Suppressor macrophage (primary cell): ENCODE results near the gene FZR1.
"Not testable (repeated sequence)": the region's sequence is repeated elsewhere in the genome, so short reads cannot be mapped to it uniquely, and the experiment has no call there.

Experiments used
- DNase-seq, 4 experiments: peaks; one replicate each; pipeline ENCODE4 v3.0.0-alpha.2; 2020 to 2022

FZR1 gene

DNA sequence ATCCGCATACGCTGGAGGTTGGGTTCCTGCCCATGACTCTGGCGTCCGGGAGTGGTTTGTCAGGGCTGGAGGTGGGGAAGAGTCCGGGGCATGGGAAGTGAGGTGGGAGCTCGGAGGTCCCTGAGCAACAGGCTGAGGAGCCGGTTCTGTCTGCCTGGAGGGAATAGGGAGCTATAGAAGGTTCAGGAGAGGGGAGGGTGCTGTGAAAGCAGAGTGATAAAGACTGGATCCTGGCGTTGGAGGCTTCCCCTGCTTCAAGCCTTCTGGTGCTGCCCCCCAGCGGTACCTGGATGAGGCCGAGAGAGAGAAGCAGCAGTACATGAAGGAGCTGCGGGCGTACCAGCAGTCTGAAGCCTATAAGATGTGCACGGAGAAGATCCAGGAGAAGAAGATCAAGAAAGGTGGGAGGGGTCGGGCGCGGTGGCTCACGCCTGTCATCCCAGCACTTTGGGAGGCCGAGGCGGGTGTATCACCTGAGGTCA is 69.2 kb downstream of the FZR1 start:
- DNase-seq = peak in 2 of 4 experiments; percentile 34 to 41

DNA sequence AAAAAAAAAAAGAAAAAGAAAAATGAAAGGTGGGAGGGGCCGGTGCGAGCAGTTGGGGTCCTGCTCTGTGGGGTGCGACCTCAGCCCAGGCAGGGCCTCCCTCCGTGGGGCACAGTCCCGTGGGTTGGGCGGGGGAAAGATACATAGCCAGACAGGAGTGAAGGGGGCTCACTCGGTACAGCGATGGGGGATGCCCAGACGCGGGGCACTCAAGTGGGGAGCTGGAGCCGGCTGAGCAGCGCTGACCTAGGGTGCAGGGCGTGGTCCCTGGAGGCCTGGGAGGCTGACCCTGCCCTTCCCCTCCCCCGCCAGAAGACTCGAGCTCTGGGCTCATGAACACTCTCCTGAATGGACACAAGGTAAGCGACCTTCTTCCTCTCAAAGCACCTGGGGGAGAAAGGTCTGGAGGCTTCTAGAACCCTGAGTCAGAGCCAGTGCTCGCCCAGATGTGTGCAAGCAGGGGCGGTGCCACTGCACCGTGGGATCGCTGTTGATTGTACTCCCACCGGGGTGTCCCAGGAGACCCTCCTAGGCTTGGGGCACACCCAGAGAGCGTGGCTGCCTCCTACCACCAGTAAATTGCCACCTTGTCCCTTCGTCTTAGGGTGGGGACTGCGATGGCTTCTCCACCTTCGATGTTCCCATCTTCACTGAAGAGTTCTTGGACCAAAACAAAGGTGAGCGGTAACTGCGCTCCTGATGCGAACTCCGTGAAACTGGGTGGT is 70.0 kb downstream of the FZR1 start:
- peak in 1 of 4 experiments; percentile 8 for DNase-seq

DNA sequence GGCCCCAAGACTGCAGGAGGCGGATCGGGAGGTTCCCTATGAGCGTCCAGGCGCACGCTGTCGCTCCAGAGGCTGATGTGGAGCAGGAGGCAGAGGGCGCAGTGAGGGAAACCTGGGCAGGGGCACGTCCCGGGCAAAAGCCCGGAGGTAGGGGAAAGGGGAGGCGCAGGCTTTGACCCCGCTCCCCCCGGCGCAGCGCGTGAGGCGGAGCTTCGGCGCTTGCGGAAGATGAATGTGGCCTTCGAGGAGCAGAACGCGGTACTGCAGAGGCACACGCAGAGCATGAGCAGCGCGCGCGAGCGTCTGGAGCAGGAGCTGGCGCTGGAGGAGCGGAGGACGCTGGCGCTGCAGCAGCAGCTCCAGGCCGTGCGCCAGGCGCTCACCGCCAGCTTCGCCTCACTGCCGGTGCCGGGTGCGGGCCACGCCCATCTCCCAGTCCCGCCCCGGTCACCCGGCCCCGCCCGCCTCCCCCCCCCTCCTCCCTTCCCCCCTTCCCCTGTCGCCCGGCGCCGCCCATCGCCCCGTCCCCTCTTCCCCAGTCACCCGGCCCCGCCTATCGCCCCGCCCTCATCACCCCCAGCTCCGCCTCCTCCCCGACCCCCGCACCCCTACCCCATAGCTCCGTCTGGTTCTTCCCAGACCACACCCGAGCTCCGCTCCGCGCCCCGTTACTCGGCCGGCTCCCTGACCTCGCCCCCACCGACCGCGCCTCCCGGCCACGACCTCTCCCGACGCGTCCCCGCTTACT is 70.8 kb downstream of the FZR1 start:
- peak; percentile 42 to 69 (median 60) for DNase-seq

DNA sequence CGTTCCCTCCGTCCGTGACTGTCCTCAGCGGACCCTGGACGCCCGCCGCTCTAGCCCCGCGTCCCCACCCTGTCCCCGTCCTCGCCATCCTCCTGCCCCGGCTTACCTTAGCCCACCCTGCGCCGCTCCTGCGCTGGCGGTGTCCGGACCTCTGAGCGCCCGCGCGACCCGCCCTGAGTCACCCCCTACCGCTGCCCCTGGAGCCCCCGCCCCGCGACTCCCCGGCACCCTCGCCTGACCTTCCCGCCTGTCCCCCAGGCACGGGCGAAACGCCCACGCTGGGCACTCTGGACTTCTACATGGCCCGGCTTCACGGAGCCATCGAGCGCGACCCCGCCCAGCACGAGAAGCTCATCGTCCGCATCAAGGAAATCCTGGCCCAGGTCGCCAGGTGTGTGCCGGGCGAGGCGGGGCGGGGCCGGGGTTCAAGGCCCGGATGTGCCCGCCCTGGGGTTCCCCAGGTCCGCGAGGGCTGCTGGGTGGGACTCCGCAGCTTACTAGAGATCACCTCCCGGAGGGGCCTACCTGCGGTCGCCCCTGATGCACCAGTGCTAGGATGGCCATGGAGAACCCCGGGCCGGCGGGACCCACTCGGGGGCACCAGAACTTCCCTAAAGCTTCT is 71.7 kb downstream of the FZR1 start:
- DNase-seq = no peak

DNA sequence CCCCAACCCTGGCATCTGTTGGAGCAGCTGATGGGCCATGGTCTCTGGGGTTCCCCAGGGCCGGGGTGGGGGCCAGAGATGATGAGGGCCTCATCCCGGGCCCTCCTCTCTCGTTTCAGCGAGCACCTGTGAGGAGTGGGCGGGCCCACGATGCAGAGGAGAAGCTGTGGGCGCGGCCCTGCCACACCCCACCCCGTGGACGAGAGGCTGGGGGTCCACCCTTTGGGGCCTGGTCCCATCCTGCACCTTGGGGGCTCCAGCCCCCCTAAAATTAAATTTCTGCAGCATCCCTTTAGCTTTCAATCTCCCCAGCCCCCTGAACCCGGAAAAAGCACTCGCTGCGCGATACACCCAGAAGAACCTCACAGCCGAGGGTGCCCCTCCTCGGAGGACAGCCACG is 72.3 kb downstream of the FZR1 start:
- no peak for DNase-seq

DNA sequence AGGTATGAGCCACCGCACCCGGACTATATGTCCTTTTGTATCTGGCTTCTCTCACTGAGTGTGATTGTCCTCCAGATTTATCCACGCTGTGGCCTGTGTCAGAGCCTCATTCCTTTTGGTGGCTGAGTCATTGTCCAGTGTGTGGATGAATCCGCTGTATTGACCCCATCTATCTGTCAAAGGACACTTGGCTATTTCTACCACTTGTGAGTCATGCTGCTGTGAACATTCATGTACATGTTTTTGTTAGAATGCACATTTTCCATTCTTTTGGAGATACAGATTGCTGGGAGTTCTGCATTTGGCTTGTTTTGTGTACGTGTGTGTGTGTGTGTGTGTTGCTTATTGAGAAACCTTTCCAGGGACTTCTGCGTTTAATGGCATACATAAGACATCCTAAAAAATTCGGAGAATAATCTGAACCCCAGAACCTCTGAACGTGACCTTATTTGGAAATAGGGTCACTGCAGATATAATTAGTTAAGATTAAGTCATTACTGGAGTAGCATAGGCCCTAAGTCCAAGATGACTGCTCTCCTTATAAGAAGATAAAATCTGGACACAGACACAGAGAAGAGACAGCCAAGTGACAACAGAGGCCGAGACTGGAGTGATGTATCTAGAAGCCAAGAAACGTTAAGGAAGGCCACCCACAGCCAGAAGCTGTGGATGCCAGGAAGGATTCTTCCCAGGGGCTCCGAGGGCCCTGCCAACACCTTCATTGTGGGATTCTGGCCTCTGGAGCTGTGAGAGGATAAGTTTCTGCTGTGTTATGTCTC is 74.2 kb downstream of the FZR1 start:
- DNase-seq = peak; percentile 75 to 93 (median 80)

DNA sequence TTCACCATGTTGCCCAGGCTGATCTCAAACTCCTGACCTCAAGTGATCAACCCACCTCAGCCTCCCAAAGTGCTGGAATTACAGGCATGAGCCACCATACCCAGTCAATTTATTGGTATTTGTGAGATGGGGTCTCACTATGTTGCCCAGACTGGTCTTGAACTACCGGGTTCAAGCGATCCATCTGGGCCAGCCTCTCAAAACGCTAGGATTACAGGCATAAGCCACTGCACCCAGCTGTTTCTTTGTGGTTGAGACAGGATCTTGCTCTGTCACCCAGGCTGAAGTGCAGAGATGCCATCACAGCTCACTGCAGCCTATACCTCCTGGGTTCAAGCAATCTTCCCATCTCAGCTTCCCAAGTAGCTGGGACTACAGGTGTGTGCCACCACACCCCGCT is 75.7 kb downstream of the FZR1 start:
- not testable (repeated sequence) for DNase-seq

DNA sequence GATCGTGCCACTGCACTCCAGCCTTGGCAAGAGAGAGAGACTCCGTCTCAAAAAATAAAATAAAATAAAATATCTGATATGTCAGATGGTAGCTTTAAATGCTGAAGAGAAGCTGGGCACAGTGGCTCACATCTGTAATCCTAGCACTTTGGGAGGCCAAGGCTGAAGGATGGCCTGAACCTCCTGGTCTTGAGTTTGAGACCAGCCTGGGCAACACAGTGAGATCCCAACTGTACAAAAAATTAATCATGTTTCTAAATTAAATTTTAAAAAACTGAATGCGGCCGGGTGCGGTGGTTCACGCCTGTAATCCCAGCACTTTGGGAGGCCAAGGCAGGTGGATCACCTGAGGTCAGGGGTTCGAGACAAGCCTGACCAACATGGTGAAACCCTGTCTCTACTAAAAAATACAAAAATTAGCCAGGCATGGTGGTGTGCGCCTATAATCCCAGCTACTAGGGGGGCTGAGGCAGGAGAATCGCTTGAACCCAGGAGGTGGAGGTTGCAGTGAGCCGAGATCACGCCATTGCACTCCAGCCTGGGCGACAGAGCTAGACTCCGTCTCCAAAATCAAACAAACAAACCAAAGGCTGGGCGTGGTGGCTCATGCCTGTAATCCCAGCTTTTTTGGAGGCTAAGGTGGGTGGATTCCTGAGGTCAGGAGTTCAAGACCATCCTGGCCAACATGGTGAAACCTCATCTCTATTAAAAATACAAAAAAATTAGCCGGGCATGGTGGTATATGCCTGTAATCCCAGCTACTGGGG is 78.1 kb downstream of the FZR1 start:
- DNase-seq = not testable (repeated sequence)

DNA sequence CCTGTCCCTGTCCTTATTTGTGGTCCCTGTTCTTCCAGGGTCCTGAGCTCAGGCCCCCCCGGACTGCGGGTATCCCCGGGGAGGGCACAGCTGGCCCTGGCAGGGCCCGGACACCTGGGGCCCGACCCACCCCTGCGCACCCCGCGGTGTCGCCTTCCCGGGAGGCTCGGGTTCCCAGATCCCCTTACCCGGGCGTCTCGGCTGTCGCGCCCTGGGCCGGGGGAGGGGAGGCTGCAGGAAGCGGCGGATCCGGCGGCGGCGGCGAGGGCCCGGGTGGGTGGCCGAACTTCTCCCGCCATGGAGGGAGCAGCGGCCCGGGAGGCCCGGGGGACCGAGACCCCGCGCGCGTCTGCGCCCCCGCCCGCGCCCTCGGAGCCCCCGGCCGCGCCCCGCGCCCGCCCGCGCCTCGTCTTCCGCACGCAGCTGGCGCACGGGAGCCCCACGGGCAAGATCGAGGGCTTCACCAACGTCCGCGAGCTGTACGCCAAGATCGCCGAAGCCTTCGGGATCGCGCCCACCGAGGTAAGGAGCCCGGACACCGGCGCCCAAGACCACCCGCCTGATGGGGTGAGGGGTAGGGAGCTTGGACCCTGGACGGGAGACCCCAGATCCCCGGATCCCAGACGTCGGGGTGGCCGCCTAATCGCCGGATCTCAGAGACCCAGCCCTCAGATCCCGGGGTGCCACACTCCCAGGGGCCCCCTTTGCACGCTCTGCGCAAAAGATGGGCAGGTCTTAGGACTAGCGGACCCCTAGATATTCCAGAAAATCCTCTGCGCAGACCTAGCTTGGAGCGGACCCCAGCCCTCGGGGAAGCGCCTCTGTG is 79.4 kb downstream of the FZR1 start, which contains the start of gene GIPC3:
TSS of gene GIPC3 (plus strand) at position 178 of the 826 bp plus-strand sequence. CDS start at position 298, 120 bp downstream.
- DNase-seq = peak in 1 of 4 experiments; percentile 55

DNA sequence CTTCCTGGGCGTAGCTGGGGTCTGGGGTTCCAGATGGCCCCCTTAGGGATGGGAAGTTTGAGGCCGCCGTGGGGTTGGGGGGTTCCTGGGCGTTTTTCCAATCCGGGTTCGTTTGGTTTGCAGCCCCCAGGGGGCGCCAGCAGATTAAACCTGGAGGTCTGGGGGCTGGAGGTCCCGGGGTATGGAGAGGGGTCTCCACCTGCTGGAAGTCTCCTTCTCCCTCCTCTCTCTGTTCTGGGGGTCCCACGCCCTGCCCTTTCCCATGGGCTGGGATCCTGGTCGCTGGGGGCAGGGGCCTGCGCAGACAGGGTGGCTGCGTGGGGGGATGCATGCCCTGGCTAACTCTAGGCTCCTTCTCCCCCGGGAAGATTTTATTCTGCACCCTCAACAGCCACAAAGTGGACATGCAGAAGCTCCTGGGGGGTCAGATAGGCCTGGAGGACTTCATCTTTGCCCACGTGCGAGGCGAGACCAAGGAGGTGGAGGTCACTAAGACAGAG is 80.1 kb downstream of the FZR1 start:
- peak in 2 of 4 experiments; percentile 57 to 60 for DNase-seq

DNA sequence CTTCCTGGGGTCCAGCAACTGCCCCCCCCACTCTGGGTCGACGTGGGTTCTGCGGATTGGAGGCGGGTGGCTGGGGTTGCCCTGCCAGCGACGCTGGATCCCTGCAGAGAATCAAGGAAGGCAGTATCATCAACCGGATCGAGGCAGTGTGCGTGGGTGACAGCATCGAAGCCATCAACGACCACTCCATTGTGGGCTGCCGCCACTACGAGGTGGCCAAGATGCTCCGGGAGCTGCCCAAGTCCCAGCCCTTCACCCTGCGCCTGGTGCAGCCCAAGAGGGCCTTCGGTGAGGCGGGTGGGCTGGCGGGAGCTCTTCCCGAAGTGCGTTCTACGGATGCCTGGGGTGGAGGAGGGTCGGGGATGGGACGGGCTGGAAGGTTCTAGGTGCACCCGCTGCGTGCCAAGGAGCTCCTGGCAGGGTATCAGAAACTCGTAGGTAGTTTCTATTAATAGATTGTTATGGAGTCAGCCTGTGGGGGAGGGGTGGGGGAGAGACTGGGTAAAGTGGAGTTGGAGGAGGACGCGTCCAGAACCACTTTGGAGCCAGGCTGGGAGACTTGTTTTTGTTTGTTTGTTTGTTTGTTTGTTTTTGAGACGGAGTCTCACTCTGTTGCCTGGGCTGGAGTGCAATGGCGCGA is 80.7 kb downstream of the FZR1 start:
- DNase-seq = no peak
